ENCODE results near the gene TAS2R40.

DNA sequence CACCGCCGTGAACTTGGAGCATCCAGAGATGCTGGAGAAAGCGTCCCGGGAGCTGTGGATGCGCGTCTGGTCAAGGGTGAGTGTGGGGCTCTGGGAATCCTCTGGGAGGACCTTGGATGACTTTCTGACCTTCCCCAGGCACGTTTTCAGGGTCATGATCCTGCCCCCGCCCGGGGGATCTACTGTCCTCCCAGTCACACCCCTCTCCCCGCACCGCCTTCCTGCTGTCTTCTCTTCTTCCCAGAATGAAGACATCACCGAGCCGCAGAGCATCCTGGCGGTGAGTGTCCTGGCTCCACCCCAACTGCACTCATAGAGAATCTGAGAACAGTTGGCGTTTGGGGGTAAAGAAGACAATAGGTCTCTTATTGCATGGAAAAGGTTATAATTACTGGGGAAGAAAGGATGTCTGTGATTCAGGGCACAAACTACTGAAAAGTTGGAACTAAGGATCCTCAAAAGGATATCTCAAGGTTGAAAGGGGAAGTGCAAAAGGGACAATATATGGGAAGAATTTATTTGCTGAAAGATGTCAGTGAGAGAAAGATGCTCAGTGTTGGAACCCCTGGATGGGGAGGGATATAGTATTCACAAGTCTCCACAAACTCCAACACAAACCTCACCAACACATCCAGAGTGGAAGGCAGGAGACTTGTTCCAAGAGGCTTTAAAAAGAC is 43.3 kb downstream of the TAS2R40 start:
- no peak for TF ChIP-seq ZNF8 (CRISPR knock-in tag; IDR thresholded peaks at IDR 0.05)
- TF ChIP-seq, protein P1, sequence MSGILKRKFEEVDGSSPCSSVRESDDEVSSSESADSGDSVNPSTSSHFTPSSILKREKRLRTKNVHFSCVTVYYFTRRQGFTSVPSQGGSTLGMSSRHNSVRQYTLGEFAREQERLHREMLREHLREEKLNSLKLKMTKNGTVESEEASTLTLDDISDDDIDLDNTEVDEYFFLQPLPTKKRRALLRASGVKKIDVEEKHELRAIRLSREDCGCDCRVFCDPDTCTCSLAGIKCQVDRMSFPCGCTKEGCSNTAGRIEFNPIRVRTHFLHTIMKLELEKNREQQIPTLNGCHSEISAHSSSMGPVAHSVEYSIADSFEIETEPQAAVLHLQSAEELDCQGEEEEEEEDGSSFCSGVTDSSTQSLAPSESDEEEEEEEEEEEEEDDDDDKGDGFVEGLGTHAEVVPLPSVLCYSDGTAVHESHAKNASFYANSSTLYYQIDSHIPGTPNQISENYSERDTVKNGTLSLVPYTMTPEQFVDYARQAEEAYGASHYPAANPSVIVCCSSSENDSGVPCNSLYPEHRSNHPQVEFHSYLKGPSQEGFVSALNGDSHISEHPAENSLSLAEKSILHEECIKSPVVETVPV (CRISPR knock-in tag; IDR thresholded peaks at IDR 0.05) = no peak
- TF ChIP-seq, protein P2, sequence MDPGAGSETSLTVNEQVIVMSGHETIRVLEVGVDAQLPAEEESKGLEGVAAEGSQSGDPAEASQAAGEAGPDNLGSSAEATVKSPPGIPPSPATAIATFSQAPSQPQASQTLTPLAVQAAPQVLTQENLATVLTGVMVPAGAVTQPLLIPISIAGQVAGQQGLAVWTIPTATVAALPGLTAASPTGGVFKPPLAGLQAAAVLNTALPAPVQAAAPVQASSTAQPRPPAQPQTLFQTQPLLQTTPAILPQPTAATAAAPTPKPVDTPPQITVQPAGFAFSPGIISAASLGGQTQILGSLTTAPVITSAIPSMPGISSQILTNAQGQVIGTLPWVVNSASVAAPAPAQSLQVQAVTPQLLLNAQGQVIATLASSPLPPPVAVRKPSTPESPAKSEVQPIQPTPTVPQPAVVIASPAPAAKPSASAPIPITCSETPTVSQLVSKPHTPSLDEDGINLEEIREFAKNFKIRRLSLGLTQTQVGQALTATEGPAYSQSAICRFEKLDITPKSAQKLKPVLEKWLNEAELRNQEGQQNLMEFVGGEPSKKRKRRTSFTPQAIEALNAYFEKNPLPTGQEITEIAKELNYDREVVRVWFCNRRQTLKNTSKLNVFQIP (CRISPR knock-in tag; IDR thresholded peaks at IDR 0.05; ENCODE audit: borderline replicate concordance, low read depth) = no peak
- TF ChIP-seq, protein P3, sequence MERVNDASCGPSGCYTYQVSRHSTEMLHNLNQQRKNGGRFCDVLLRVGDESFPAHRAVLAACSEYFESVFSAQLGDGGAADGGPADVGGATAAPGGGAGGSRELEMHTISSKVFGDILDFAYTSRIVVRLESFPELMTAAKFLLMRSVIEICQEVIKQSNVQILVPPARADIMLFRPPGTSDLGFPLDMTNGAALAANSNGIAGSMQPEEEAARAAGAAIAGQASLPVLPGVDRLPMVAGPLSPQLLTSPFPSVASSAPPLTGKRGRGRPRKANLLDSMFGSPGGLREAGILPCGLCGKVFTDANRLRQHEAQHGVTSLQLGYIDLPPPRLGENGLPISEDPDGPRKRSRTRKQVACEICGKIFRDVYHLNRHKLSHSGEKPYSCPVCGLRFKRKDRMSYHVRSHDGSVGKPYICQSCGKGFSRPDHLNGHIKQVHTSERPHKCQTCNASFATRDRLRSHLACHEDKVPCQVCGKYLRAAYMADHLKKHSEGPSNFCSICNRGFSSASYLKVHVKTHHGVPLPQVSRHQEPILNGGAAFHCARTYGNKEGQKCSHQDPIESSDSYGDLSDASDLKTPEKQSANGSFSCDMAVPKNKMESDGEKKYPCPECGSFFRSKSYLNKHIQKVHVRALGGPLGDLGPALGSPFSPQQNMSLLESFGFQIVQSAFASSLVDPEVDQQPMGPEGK (CRISPR knock-in tag; IDR thresholded peaks at IDR 0.05; ENCODE audit: borderline replicate concordance) = no peak
